OCI-LY3 (cell line): ENCODE measurements around the gene FBXO42.

Experiments
- CTCF ChIP-seq: fragments of 200-600, 300-600 bp; sonication (generic); IDR thresholded peaks from 2 replicates; pipeline ENCODE4 v1.5.1; 2014; ENCODE audit warnings: antibody characterized with exemption, low read length, low read depth
- EZH2phosphoT487 ChIP-seq: fragments of 200-600 bp; shearing (Covaris generic); IDR thresholded peaks from 2 replicates; pipeline ENCODE4 v1.6.1; 2018; ENCODE audit warnings: antibody characterized with exemption, mixed run types, low read depth

GRCh38 chr1:16236511-16237342 is 115.6 kb downstream of the FBXO42 start, which contains the start of gene CPLANE2:
- no peak for TF ChIP-seq CTCF
- TF ChIP-seq EZH2phosphoT487 = no peak
